ENCODE measurements around the gene TUSC2. TPM values are rescaled to one million over a fixed set of nuclear protein-coding genes. Genes with fewer than 3 reads are reported as not detected.

TUSC2 gene
- total and polyA plus RNA-seq, 2 donors (not counting 1 experiment from before 2014, with no cell fraction given) = 28.2 to 29.3 TPM

GRCh38 chr3:50358355-50358910 lies 30.4 kb upstream of the TUSC2 start:
- Histone ChIP-seq H3K27ac (ENCODE audit: low read length in 2 of 2) (peak overlapping the region; percentile 60 to 81), H3K4me3 (ENCODE audit: control extremely low read depth in 1 of 5, extremely low read depth in 1 of 5, insufficient read depth in 1 of 5, low read depth in 2 of 5, low read length in 4 of 5) (peak overlapping the region; percentile 19 to 93 (median 85)), H3K4me1 (ENCODE audit: control insufficient read depth in 2 of 2, insufficient read depth in 2 of 2, low read length in 2 of 2) (peaks cover 27 to 37% of the 10 kb centered on the region in 2 donors), H2AFZ (ENCODE audit: insufficient read depth, low read depth, low read length, poor library complexity, severe bottlenecking) (peak overlapping the region; percentile 80), H3K27me3 (replicated peaks in 1 of 4; ENCODE audit: control extremely low read depth in 1 of 4, control insufficient read depth in 3 of 4, insufficient read depth in 4 of 4, low read length in 3 of 4) (no peaks in the 10 kb centered on the region), H3K36me3 (replicated peaks in 1 of 2; ENCODE audit: control extremely low read depth in 1 of 2, control insufficient read depth in 1 of 2, extremely low read depth in 1 of 2, insufficient read depth in 2 of 2, low read length in 1 of 2) (peaks cover 5 to 35% of the 10 kb centered on the region in 2 experiments), H3K9ac (ENCODE audit: low read length) (peak overlapping the region; percentile 74), H3K4me2 (replicated peaks; ENCODE audit: low read depth, low read length, poor library complexity, severe bottlenecking) (peak overlapping the region; percentile 94), H3K9me3 (ENCODE audit: control extremely low read depth in 1 of 3, control insufficient read depth in 2 of 3, insufficient read depth in 1 of 3, low read length in 2 of 3) (no peaks in the 10 kb centered on the region), H4K20me1 (ENCODE audit: control insufficient read depth, insufficient read depth, low read length, poor library complexity, severe bottlenecking) (peaks cover 54% of the 10 kb centered on the region), H3K79me2 (ENCODE audit: control insufficient read depth, insufficient read depth, low read length) (peaks cover 49% of the 10 kb centered on the region)
- CTCF ChIA-PET = interaction anchor here (5.2 kb wide), 1 partner anchor 10 kb away, joined by 27 read pairs; no protein-coding TSS in a partner anchor
- no peaks in the 10 kb centered on the region for H3K27me3 Mint-ChIP-seq
- ATAC-seq (ENCODE audit: low read depth) (no peak), DNase-seq (no peak)
- H3K4me1 Mint-ChIP-seq = peaks cover 49% of the 10 kb centered on the region
- WGBS (ENCODE audit: insufficient coverage) = 82% methylated on average over 16 of the region's 24 CpGs
- TF ChIP-seq EZH2 (IDR thresholded peaks at IDR 0.05; ENCODE audit: borderline replicate concordance, insufficient read depth, low read depth, low read length, poor library complexity, severe bottlenecking) = no peak
- TF ChIP-seq CTCF (IDR thresholded peaks at IDR 0.05) = no peak
- intact Hi-C loops (cut with micrococcal nuclease) = loop anchor here (2.0 kb wide), 2 partner anchors 22 to 1026 kb away; partner anchors contain the start of gene MANF
- POLR2A ChIA-PET = no interaction called here
- H3K4me3 Mint-ChIP-seq = peak overlapping the region; percentile 99
- H3K27ac Mint-ChIP-seq = peak overlapping the region; percentile 82
- H3K9me3 Mint-ChIP-seq (ENCODE audit: insufficient read depth) = no peaks in the 10 kb centered on the region

GRCh38 chr3:50357481-50357880 lies 29.5 kb upstream of the TUSC2 start:
- peaks cover 64% of the 10 kb centered on the region for H4K20me1 ChIP-seq (ENCODE audit: control insufficient read depth, insufficient read depth, low read length, poor library complexity, severe bottlenecking)
- peak overlapping the region; percentile 74 for H3K9ac ChIP-seq (ENCODE audit: low read length)
- DNase-seq (no peak), ATAC-seq (ENCODE audit: low read depth) (no peak)
- Mint-ChIP-seq H3K27me3 (no peaks in the 10 kb centered on the region), H3K27ac (peak overlapping the region; percentile 70), H3K4me3 (peak overlapping the region; percentile 99), H3K4me1 (peaks cover 50% of the 10 kb centered on the region), H3K9me3 (ENCODE audit: insufficient read depth) (no peaks in the 10 kb centered on the region)
- TF ChIP-seq EZH2 (IDR thresholded peaks at IDR 0.05; ENCODE audit: borderline replicate concordance, insufficient read depth, low read depth, low read length, poor library complexity, severe bottlenecking) (no peak), CTCF (IDR thresholded peaks at IDR 0.05) (no peak)
- H3K4me3 ChIP-seq (ENCODE audit: control extremely low read depth in 1 of 5, extremely low read depth in 1 of 5, insufficient read depth in 1 of 5, low read depth in 2 of 5, low read length in 4 of 5) = peak overlapping the region in 1 of 5 experiments; percentile 88
- H3K4me1 ChIP-seq (ENCODE audit: control insufficient read depth in 2 of 2, insufficient read depth in 2 of 2, low read length in 2 of 2) = peaks cover 27 to 37% of the 10 kb centered on the region in 2 donors
- H3K27me3 ChIP-seq (replicated peaks in 1 of 4; ENCODE audit: control extremely low read depth in 1 of 4, control insufficient read depth in 3 of 4, insufficient read depth in 4 of 4, low read length in 3 of 4) = no peaks in the 10 kb centered on the region
- 100% methylated on average over 1 of the region's 1 CpG for WGBS (ENCODE audit: insufficient coverage)
- H2AFZ ChIP-seq (ENCODE audit: insufficient read depth, low read depth, low read length, poor library complexity, severe bottlenecking) = no peak overlapping the region
- H3K36me3 ChIP-seq (replicated peaks in 1 of 2; ENCODE audit: control extremely low read depth in 1 of 2, control insufficient read depth in 1 of 2, extremely low read depth in 1 of 2, insufficient read depth in 2 of 2, low read length in 1 of 2) = peaks cover 5 to 44% of the 10 kb centered on the region in 2 experiments
- H3K79me2 ChIP-seq (ENCODE audit: control insufficient read depth, insufficient read depth, low read length) = peaks cover 54% of the 10 kb centered on the region
- peak overlapping the region; percentile 94 for H3K4me2 ChIP-seq (replicated peaks; ENCODE audit: low read depth, low read length, poor library complexity, severe bottlenecking)
- H3K9me3 ChIP-seq (ENCODE audit: control extremely low read depth in 1 of 3, control insufficient read depth in 2 of 3, insufficient read depth in 1 of 3, low read length in 2 of 3) = no peaks in the 10 kb centered on the region
- peak overlapping the region in 1 of 2 donors; percentile 81 for H3K27ac ChIP-seq (ENCODE audit: low read length in 2 of 2)
- ChIA-PET CTCF (interaction anchor here (5.2 kb wide), 1 partner anchor 9 kb away, joined by 27 read pairs; no protein-coding TSS in a partner anchor), POLR2A (interaction anchor here (1.2 kb wide), 1 partner anchor 9 kb away, joined by 3 read pairs; no protein-coding TSS in a partner anchor)
- intact Hi-C loops (cut with micrococcal nuclease) = no loop called here
